ENCODE data around the gene NEDD8. TPM values are rescaled to one million over a fixed set of nuclear protein-coding genes. Genes with fewer than 3 reads are reported as not detected.
"Not testable (repeated sequence)": the region's sequence is repeated elsewhere in the genome, so short reads cannot be mapped to it uniquely, and the experiment has no call there.

Gene NEDD8
- total and polyA plus RNA-seq, 7 donors, result 135 to 315 (median 206) TPM

DNA sequence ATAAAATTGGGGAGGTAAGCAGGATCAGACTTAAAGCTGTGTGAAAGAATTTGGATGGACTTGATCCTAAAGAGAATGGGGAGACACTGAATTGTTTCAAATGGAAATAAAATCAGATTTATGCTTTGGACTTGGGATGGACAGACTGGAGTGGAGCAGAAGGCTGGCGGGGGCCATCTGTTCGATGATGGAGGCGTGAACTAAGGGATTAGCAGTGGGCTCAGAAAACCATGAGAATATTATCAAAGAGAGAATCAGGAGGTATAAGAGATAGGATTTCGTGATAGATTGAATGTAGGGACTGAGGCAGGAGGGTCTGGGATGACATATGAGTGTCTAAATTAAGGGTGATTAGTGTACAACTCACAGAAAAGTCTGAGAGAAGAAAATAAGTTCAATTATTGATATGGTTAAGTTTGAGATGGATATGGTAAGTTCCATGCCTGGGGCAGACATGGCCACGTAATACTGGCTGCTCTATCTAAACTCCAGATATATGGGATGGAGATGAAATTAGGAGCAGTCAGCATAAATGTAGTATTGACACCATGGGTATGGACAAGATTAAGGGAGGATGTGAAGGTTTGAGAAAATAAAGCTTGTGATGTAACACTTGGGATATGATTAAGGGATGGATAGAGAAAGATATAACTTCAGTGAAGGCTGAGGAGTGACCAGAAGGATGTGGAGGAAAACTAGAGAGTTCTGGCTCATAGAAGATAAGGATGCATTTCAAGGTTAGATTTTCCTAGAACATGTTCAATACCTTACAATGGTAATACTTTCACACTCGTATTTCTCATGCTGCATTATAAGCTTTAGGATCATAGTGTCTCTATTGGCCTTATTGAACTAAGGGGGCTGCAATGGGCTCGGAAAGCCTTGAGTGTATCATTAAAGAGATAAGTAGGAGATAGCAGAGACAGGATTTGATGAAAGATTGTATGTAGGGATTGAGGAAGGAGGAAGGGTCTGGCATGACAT lies 27.7 kb downstream of the NEDD8 start:
- Histone ChIP-seq H3K27ac (no peak overlapping the region), H3K27me3 (ENCODE audit: insufficient read depth in 3 of 3, low read length in 2 of 3) (no peaks in the 10 kb centered on the region), H3K9me3 (no peaks in the 10 kb centered on the region), H3K36me3 (ENCODE audit: insufficient read depth in 1 of 2, low read depth in 1 of 2) (peaks cover 5 to 50% of the 10 kb centered on the region in 2 donors), H3K4me1 (no peaks in the 10 kb centered on the region), H3K4me3 (no peak overlapping the region)
- 86 to 91% (median 91%) methylated on average over 7 of the region's 7 CpGs for WGBS, 3 donors
- intact Hi-C loops (cut with DNase I), result no loop called here
- TF ChIP-seq, protein P1, sequence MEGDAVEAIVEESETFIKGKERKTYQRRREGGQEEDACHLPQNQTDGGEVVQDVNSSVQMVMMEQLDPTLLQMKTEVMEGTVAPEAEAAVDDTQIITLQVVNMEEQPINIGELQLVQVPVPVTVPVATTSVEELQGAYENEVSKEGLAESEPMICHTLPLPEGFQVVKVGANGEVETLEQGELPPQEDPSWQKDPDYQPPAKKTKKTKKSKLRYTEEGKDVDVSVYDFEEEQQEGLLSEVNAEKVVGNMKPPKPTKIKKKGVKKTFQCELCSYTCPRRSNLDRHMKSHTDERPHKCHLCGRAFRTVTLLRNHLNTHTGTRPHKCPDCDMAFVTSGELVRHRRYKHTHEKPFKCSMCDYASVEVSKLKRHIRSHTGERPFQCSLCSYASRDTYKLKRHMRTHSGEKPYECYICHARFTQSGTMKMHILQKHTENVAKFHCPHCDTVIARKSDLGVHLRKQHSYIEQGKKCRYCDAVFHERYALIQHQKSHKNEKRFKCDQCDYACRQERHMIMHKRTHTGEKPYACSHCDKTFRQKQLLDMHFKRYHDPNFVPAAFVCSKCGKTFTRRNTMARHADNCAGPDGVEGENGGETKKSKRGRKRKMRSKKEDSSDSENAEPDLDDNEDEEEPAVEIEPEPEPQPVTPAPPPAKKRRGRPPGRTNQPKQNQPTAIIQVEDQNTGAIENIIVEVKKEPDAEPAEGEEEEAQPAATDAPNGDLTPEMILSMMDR (IDR thresholded peaks at IDR 0.05), result no peak
- ATAC-seq, result no peak
- no peak for DNase-seq

DNA sequence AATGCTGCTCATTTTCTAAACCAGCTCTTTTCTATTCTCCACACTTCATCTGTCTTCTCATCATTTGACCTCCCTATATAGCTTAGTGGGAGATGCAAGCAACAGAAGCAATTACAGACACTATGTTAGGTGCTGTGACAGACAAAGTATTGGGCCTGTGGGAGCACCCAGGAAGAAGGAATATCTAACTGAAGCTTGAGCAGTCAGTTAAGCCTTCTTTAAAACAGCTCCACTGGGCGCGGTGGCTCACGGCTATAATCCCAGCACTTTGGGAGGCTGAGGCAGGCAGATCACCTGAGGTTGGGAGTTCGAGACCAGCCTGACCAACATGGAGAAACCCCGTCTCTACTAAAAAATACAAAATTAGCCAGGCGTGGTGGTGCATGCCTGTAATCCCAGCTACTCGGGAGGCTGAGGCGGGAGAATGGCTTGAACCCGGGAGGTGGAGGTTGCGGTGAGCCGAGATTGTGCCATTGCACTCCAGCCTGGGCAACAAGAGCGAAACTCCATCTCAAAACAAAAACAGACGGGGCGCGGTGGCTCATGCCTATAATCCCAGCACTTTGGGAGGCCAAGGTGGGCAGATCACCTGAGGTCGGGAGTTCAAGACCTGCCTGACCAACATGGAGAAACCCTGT lies 28.8 kb downstream of the NEDD8 start:
- H3K9me3 ChIP-seq; H3K27ac ChIP-seq; ATAC-seq; H3K27me3 ChIP-seq (ENCODE audit: insufficient read depth in 3 of 3, low read length in 2 of 3); DNase-seq; H3K4me1 ChIP-seq; H3K4me3 ChIP-seq; intact Hi-C loops (cut with DNase I): not testable (repeated sequence)
- WGBS, 3 donors, result 96 to 97% (median 97%) methylated on average over 13 to 16 of the region's 16 CpGs
- peaks cover 5 to 48% of the 10 kb centered on the region in 2 donors for H3K36me3 ChIP-seq (ENCODE audit: insufficient read depth in 1 of 2, low read depth in 1 of 2)

DNA sequence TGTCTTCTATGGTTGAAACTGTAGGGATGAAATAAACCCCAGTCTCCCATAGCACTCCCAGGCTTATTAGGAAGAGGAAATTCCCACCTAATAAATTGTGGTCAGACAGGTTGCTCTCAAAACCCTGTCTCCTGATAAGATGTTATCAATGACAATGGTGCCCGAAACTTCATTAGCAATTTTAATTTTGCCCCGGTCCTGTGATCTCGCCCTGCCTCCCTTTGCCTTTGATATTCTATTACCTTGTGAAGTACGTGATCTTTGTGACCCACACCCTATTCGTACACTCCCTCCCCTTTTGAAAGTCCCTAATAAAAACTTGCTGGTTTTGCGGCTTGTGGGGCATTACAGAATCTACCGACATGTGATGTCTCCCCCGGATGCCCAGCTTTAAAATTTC lies 29.6 kb downstream of the NEDD8 start:
- H3K4me1 ChIP-seq; H3K4me3 ChIP-seq; DNase-seq; H3K27me3 ChIP-seq (ENCODE audit: insufficient read depth in 3 of 3, low read length in 2 of 3); intact Hi-C loops (cut with DNase I); ATAC-seq; H3K27ac ChIP-seq; H3K9me3 ChIP-seq: not testable (repeated sequence)
- 83 to 90% (median 86%) methylated on average over 8 of the region's 8 CpGs for WGBS, 3 donors
- H3K36me3 ChIP-seq (ENCODE audit: insufficient read depth in 1 of 2, low read depth in 1 of 2), result peaks cover 5 to 39% of the 10 kb centered on the region in 2 donors

DNA sequence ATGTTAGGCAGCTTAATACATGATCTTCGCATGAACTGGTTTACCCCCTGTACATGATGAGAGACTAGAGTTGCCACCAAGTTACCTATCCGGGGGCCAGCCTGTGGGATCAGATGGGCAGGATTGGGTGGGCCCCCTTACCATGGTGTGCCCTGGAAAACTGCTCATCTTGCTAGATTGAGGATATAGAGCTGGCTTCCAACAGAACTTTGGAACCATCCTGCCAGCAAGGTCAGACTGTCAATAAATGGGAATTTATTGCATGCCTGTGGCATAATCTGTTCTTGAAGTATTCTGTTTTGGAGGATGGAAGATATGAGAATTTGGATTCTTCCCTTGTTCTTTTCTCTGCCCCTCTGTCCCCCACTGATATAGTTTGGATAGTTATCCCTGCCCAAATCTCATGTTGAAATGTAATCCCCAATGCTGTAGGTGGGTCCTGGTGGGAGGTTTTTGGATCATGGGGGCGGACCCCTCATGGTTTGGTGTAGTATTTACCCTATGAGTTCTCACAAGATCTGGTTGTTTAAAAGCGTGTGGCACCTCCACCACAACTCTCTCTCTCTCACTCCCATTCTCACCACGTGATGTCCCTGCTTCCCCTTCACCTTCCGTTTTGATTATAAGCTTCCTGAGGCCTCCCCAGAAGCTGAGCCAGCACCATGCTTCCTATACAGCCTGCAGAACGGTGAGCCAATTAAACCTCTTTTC lies 33.2 kb downstream of the NEDD8 start:
- H3K27ac ChIP-seq, result no peak overlapping the region
- TF ChIP-seq, protein P1 (IDR thresholded peaks at IDR 0.05), result no peak
- intact Hi-C loops (cut with DNase I), result no loop called here
- peaks cover 2 to 19% of the 10 kb centered on the region in 2 donors for H3K36me3 ChIP-seq (ENCODE audit: insufficient read depth in 1 of 2, low read depth in 1 of 2)
- H3K4me3 ChIP-seq, result no peak overlapping the region
- ATAC-seq (no peak), DNase-seq (no peak)
- peaks cover 22% of the 10 kb centered on the region for H3K4me1 ChIP-seq
- WGBS, 3 donors, result 83 to 85% (median 85%) methylated on average over 7 of the region's 7 CpGs
- H3K27me3 ChIP-seq (ENCODE audit: insufficient read depth in 3 of 3, low read length in 2 of 3), result no peaks in the 10 kb centered on the region
- no peaks in the 10 kb centered on the region for H3K9me3 ChIP-seq

DNA sequence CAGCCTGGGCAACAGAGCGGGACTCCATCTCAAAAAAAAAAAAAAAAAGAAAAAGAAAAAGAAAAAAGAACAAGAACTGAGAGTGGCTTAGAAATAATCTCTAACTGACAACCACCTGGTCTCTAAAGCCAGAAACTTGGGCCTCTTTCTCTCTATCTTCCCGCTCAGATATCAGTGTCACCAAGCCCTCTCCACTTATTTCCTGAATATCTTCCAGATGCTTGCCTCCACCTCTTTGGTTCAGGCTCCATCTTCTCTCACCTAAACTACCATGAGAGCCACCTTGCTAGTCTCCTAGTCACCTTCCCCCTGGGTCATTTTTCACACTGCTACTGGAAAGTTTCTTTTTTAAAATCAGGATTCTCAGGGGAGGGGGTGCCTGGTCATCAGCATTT lies 35.1 kb downstream of the NEDD8 start:
- WGBS, 3 donors, result 93 to 98% (median 94%) methylated on average over 2 of the region's 2 CpGs
- peak overlapping the region; percentile 89 for H3K4me3 ChIP-seq

More for the DNA sequence above, 35.1 kb downstream of the NEDD8 start:
- intact Hi-C loops (cut with DNase I), result no loop called here
- Histone ChIP-seq H3K27ac (peak overlapping the region; percentile 96), H3K4me1 (peaks cover 22% of the 10 kb centered on the region), H3K36me3 (ENCODE audit: insufficient read depth in 1 of 2, low read depth in 1 of 2) (peaks cover 0 to 27% of the 10 kb centered on the region in 2 donors), H3K27me3 (ENCODE audit: insufficient read depth in 3 of 3, low read length in 2 of 3) (no peaks in the 10 kb centered on the region), H3K9me3 (no peaks in the 10 kb centered on the region)
- TF ChIP-seq, protein P1 (IDR thresholded peaks at IDR 0.05), result no peak
- ATAC-seq, result no peak
- no peak for DNase-seq
